LoVo (cell line): Measurements from ENCODE around the gene DNAH9.

Experiments
- DNase-seq: peaks from one replicate; pipeline ENCODE4 v3.0.0-alpha.2; 2016; ENCODE audit warnings: low spot score

The DNAH9 gene

DNA sequence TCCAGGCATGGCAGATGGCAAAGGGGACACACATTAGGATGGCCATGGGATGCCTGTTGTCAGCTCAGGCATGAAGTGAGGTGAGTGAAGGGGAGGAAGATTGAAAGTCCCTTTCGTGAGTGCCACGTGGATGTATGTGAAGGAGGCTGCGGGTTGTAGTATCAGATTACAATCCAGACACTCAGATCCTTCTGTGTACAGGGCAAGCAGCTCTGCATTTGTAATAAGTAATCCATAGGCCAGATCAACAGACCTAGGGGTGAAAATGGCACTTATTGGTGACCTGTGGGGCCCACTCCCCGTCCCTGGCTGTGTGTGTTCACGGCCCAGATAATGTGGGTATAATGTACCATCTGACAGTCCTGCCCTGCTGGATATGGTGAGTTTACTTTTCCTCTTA lies 159.5 kb downstream of the DNAH9 start:
- no peak for DNase-seq

DNA sequence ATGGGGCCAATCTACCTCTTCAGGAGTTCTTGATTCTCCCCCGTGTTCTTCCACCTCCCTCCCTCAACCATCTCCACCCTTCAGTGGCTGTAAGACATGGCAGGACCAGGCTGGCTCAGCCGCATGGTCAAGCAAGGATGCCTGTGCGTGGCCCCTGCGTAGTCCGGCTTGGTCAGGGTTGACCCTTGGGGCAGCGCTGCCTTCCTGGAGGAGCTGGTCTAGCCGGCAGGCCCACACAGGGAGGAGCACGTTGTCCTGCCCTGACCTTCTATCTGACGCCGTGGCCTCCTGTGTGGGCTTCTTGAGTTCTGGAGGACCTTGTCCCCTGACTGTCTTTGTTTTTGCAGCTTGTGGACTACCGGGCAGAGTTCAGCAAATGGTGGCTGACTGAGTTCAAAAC lies 169.8 kb downstream of the DNAH9 start:
- no peak for DNase-seq

DNA sequence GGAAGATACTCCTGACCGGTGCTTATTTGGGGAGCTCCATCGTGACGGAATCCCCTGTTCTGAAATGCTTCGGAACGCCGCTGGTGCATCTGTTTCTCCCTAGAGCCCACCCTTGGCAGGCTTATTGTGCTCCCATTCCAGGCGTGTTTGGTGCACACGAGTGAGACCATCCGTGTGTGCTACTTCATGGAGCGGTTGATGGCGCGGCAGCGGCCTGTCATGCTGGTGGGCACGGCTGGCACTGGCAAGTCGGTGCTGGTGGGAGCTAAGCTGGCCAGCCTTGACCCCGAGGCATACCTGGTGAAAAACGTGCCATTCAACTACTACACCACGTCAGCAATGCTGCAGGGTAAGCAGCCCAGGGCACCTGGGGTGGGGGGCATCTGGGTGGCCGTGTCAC lies 170.7 kb downstream of the DNAH9 start:
- DNase-seq: no peak

DNA sequence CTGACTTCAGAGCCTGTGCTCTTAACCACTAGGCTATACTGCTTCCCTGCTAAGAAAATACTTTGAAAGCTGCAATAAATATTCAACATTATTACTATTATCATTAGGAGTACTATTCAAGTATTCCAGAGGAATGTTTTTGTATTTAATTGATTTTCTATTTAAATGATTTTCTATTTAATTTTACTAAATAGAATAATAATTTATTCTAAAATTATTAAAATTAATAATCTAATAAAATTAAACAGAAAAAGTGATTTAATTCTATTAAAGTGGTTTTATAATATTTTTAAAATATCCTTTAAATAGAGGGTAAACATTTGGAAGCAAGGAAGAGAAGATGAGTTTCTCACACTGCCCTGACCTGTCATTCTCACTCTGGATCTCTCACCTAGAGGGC lies 173.8 kb downstream of the DNAH9 start:
- DNase-seq: no peak

DNA sequence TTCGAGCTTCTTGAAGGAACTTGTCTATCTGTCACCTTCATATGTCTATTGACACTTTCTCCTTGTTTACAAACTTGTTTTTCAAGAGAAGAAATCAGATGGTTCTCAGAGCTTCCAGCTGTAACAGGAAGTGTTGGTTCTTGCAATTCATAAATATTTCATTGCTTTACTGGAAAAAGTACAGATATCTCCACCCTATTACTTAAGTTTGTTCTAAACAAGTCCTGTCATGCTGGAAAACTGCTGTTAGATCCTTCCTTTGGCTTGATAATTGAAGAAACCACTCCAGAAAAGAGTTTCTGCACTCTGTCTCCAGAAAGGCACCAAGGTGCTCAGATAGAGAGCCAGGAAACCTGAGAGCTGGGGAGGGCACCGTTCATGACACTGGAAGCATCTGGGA lies 181.6 kb downstream of the DNAH9 start:
- DNase-seq: no peak

DNA sequence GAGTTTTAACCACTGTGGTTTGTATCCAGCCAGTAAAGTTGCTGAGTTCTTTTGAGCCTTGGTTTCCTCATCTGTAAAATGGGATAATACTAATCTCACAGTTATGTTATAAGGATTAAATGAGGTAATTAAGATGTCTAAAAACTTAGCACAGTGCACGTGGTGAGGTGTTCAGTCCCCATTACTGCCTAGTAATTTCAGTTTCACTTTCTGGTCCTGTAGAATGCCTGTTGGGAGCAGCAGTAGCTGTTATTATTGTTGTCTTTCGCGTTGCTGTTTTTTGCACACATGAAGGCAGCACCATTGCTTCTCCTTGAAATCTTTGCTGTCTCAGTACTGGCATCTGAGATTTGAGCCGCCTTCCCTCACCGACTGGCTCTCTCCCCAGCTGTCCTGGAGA lies 182.4 kb downstream of the DNAH9 start:
- no peak for DNase-seq

DNA sequence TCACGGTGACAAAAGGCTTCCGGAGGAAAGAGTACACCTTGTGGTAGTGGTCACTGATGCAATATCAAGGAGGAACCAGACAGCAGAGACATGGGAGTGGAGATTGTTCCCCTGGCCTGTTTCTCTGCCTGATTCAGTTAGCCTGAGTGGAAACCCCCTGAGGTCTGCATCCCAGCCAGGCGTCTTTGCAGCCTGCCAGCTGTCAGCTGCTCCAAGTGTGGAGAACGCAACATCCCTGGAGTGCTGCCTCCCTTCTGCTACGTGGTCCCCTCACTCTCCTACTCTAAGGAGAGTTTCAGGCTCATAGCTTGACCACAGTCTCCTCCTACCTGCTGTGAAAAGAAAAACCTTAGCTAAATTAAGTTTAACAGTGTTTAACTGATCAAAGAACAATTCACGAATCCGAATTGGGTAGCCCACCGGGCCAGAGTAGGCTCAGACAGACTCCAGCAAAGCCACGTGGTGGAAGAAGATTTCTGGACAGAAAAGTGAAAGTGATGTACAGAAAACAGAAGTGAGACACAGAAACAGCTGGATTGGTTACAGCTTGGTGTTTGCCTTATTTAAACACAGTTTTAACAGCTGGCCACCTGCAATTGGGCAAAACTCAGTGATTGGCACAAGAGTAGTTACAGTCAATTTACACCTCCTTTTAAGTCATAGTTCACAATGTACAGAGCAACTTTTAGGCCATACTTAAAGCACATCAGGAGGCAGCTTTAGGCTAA lies 188.6 kb downstream of the DNAH9 start:
- DNase-seq: no peak

DNA sequence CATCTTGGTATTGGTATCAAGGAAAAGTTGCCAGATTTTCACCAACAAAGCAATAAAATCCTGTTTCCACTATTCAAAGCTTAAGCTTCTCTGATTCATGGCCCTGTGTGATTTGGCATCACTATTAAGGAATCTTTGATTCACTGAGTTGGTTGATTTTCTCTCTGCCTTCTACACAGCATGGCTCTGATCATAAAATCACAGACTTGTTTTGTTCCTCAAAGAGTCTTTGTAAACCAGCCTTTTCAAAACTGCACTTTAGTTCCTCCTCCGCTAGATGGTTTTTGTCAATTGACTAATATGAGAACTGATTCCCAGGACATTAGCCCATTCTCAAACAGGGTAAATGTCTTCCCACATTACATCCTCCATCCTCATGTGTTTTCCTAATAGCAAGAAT lies 197.6 kb downstream of the DNAH9 start:
- no peak for DNase-seq

DNA sequence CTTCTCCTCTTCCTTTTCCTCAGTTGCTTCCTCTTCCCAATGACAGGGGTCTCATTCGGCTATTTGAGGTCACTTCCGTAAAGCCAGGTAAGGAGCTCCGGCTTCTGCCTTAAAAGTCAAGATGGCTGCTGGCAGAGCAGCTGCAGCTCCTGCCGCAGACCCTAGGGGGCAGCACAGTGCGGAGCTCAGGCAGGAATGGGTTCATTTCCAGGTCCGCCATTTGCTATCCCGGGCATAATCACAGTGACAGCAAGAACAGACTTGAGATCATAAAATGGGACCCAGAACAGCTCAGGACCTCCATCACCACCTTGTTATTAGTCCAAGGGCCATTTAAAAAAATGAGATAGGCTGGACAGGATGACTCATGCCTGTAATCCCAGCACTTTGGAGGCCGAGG lies 199.5 kb downstream of the DNAH9 start:
- no peak for DNase-seq

DNA sequence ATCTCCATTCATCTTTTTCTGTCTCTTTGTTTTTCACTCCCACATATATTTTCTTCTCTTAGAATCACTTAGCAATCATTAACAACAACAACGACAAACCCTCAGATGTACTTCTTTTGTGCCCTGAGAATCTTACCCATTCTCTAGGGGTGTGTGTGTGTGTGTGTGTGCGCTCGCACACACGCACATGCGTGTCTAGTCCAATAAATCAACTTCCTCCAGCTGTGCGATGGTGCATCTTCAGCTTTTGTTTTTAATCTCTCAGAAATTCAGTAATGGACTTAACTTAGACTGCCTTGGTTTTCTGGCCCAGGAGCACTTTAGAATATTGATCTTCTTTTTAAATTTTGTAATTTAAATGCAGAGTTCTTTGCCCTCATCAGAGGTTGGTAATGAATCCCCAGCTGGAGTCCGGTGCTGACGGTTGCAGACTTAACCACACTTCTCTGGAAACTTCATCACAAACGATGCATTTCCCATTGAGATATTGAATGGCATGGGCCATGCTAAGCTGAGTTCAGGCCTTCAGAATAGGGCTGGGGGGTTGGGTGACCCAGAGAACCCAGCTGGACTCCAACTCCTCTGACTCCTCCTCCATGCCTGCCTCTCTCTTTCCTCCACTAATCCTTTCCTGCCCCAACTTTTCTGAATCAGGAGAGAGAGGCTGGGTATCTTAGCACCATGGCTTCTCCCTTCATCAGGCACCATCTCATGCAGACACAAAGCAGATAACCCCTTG lies 205.1 kb downstream of the DNAH9 start:
- no peak for DNase-seq

DNA sequence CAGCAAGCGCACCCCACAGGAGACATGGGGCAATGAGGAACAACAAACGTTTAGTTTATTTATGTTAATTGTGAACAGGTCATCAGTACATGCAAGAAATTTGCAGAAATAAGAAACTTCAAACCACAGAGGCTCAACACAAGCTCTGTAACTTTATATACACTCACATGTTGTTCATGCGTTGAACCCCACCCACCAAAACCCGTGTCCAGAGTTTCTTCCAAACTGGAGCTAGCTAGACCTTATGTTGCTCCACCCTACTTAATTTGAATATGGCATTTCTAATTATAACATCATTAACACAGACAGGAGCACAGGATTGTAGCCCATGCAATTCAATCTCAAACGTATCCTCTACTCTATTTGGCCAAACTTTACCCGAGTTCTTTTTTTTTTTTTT lies 206.9 kb downstream of the DNAH9 start:
- no peak for DNase-seq

DNA sequence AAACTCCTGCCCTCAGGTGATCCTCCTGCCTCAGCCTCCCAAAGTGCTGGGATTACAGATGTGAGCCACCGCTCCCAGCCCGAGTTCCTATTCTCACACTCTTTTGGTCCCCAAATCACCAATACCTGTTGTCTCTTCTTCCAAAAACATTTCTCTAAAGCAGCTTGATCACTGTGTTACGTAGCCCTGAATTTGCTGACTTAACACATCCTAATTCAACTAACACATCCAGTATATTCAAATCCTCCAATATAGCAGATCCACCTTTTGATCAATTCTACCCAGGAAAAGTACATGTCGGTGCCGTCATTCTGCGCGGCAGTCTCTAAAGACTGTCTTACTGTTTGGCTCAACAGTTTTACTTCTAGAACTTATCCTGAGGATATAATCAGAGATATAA lies 207.7 kb downstream of the DNAH9 start:
- no peak for DNase-seq

DNA sequence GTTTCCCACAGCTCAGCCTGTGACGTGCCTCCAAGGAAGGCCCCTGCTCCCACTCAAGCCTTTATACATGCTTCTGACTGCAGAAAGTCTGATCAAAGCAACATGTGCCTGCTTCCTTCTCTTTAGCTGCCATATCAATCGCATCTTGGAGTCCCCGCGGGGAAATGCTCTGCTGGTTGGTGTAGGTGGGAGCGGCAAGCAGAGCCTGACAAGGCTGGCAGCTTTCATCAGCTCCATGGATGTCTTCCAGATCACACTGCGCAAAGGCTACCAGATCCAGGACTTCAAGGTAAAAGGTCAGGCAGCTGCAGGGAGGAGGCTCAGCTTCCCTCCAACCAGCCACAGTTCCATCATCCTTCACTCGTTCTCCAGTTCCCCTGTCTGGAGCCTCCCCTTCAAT lies 209.3 kb downstream of the DNAH9 start:
- DNase-seq: no peak

DNA sequence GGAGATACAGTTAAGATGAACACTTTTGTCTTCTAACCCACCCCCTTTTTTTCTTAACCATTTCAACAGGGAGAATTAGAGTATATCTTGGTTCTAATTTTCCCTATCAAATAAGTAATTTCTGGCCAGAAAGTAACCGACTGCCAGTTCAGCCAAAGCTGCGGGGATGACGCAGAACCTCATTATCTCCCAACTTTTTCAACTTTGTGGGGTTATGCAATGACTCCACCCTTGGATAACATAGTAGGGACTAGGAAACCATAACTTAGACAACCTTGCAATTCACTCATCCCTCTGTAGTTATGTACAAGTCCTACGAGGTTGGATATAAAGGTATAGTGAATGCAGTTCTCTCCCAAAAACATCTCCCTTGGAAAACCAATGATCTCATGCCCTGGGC lies 215.0 kb downstream of the DNAH9 start:
- DNase-seq: no peak

DNA sequence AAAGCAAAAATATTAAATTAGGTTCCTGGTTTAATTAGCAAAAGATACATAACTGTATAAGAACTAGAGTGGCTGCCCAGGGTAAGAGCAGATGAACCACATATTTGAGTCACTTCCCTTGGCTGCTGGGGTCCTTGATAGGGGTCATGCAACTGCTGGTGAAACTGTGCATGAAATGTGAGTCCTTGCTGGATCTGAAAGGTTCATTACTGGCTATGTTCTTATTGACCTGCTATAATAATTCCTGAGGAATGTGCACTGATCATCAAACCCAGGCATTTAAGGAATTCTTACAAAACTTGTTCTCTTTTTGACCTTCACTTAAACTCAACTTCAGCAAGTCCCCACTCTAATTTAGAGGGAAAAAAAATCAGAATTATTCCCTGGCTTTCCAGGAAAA lies 215.6 kb downstream of the DNAH9 start:
- DNase-seq: no peak

DNA sequence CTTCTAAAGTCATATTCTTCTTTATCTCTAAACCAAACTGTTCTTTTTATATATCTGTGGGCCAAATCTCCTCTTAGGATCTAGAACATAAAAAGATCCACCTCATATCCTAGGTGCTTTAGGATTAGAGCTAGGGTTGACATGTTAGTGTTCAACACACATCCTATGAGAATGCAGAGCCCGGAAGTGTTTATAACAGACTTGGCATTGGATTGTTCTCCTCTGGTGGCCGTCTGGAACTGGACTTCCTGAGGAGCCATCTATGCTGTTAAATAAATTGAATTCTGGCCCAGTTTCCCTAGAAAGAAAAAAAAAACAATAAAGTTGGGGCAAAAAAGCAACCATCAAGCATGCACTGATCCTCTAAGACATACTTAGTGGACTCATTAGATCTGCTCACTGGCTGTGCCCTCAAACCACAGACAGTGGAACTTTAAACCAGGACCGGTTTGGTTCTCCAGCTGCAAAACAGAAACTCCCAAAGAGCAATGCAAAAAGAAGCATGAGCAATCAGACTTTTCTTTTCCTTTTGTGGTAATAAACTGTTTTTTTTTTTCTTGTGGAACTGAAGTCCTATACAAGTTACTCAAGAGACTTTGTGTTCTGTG lies 216.5 kb downstream of the DNAH9 start:
- no peak for DNase-seq

DNA sequence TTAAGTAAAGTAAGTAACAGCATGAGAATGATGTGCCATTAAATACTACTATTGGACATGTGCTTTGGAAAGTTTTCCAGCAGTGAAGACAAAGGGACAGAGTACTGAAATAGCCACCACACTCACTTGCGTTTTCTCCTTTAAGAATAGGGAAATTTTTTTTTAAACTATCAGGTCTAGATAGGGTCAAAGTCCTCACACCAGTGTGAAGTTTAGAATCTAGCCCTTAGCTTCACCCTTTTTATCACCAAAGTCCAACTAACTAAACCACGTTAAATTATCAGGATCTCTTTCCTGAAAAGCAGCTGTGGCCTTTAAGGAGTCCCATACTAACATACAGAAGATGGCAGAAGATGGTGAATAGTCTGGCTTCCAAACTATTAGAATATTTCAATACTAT lies 218.1 kb downstream of the DNAH9 start:
- DNase-seq: no peak

DNA sequence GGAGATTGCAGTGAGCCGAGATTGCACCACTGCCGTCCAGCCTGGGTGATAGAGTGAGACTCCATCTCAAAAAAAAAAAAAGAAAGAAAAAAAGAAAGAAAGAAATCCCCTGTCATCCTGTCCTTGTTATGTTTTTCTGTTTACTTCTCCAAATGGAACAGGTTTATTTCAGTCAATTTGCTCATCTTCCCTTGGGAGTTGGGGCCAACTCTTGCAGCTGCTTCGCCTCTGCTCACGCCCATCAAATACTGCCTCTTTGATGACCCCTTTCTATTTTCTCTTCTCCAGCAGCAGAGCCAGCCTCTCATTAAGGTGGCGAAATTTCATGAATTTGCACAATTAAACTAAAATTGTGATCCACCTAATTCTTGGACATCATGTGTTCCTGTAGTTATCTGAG lies 225.6 kb downstream of the DNAH9 start:
- no peak for DNase-seq

DNA sequence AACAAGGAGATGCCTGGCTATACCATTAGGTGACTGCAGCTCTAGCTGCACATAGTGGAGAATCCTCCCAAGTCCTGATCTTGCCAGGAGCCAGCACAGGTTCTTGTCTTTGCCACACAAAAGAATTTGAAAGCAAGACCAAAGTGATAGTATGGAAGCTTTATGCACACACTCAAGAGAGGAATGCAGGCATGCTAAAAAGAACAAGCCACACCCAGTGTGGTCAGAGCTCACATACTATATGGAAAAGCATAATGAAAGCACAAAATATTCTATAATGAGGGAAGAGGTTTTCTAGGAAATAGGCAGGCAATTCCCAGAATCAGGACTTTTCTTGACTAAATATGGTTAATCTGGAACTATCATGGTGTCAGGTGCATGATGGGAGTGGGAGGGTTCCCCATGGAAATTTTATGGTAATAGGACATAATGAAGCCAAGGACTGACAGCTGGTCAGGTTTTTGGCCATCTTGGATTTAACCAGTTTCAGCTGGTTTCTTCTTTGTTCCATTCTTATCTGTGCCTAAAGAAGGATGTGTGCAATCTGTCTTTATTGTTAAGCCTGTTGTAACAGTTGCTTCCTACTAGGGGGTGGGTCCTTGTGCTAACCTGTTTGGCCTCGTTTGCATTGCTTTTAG lies 227.4 kb downstream of the DNAH9 start:
- DNase-seq: no peak

DNA sequence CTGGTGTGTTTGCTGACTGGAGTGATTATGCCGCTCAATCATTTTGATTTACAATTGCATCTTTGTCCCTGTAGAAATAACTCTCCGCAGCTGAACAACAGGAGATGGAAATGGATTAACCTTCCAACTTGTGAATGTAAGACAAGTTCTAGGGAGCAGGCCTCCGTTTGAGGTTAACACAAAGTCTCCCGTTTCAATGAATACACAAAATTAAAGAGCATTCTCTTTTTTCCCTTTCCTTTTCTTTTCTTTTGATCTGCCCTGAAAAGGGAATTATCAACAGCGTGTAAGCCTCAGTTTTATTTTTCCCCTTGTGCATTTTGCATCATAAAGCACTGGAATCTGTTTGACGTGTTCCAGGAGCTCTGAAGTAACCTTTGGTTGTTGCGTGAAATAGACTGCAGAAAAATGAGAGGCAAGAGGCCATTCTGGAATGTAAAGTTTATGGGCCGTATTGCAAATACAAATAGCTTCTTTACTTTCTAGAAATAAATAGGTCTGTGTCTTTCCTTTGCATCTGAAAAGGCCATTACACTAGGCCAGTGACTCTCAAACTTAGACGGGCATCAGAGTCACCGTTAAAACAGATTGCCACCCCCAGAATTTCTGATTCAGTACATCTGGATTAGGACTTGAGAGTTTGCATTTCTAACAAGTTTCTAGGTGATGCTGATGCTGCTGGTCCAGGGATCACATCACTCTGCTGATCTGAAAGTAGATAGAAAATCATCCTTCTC lies 234.3 kb downstream of the DNAH9 start:
- no peak for DNase-seq

DNA sequence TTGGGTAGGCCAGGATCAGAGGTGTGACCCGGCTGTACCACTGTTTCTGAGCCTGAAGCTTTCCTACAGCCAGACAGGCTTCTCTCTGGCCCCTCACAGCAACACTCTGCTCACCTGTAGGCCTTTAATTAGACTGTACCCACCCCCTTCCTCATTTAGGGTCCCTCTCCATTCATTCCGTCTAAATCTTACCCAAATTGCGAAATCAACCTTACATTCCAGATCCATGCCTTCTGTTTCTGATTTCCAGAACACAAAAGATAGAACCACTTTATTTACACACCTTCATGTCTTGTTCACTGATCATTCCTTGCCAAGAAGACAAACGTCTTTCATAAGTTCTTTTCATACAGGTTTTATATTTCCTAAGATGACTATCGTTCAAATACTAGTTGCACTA lies 238.2 kb downstream of the DNAH9 start:
- DNase-seq: no peak

DNA sequence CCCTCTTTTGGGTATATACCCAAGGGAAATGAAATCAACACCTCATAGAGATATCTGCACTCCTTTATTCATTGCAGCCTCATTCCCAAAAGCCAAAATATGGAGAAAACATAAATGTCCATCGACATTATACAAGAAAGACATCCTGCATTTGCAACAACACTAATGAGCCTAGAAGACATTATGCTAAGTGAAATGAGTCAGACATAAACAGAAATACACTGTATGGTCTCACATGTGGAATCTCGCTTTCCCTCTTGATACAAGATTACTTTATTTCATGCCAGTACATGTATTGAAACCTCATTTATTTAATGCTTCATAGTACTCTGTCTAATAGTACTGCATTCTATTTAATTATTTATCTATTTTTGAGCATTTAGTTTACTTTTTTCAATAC lies 241.8 kb downstream of the DNAH9 start:
- DNase-seq: no peak
